Hepatocyte (in vitro differentiated cells): ENCODE results near the gene SMIM44. TPM values are rescaled to one million over a fixed set of nuclear protein-coding genes. Genes with fewer than 3 reads are reported as not detected.

Experiments used
- DNase-seq: peaks from one replicate; pipeline ENCODE4 v3.0.0-alpha.2; 2016; ENCODE audit warnings: low spot score
- H2AFZ ChIP-seq: fragments of 200-600 bp; sonication (generic); 2 replicates; pipeline ENCODE4 v1.6.0; 2016; ENCODE audit warnings: antibody characterized with exemption, mild to moderate bottlenecking
- H3K27ac ChIP-seq: fragments of 200-600 bp; sonication (generic); 2 replicates; pipeline ENCODE4 v1.5.1; 2016; ENCODE audit warnings: mild to moderate bottlenecking
- H3K27me3 ChIP-seq: fragments of 200-600 bp; sonication (generic); 2 replicates; pipeline ENCODE4 v1.6.1; 2016
- H3K36me3 ChIP-seq: fragments of 200-600 bp; sonication (generic); replicated peaks from 2 replicates; pipeline ENCODE4 v1.5.1; 2016; ENCODE audit warnings: low read depth; ENCODE audit not compliant: insufficient read depth
- H3K4me1 ChIP-seq: fragments of 200-600 bp; sonication (generic); 2 replicates; pipeline ENCODE4 v1.5.1; 2016; ENCODE audit warnings: mild to moderate bottlenecking, moderate library complexity; ENCODE audit not compliant: insufficient read depth
- H3K4me2 ChIP-seq: fragments of 200-600 bp; sonication (generic); 2 replicates; pipeline ENCODE4 v1.6.0; 2016
- H3K4me3 ChIP-seq: fragments of 200-600 bp; sonication (generic); 2 replicates; pipeline ENCODE4 v1.5.1; 2016; ENCODE audit warnings: mild to moderate bottlenecking
- H3K79me2 ChIP-seq: fragments of 200-600 bp; sonication (generic); 2 replicates; pipeline ENCODE4 v1.6.0; 2017; ENCODE audit warnings: mild to moderate bottlenecking
- H3K9me2 ChIP-seq: fragments of 200-600 bp; sonication (generic); replicated peaks from 2 replicates; pipeline ENCODE4 v1.6.0; 2017; ENCODE audit warnings: mild to moderate bottlenecking; ENCODE audit not compliant: insufficient read depth
- H3K9me3 ChIP-seq: fragments of 200-600 bp; sonication (generic); 2 replicates; pipeline ENCODE4 v1.5.1; 2016; ENCODE audit warnings: low read depth, mild to moderate bottlenecking
- H4K20me1 ChIP-seq: fragments of 200-600 bp; sonication (generic); 2 replicates; pipeline ENCODE4 v1.6.0; 2016; ENCODE audit warnings: mild to moderate bottlenecking; ENCODE audit not compliant: insufficient read depth, poor library complexity, severe bottlenecking
- CTCF ChIP-seq: fragments of 200-600 bp; sonication (generic); IDR thresholded peaks from 2 replicates; pipeline ENCODE4 v1.5.1; 2016; ENCODE audit warnings: antibody characterized with exemption, mild to moderate bottlenecking; ENCODE audit not compliant: poor library complexity
- EZH2 ChIP-seq: fragments of 200-600 bp; sonication (generic); IDR thresholded peaks from 2 replicates; pipeline ENCODE4 v1.6.1; 2016; ENCODE audit warnings: antibody characterized with exemption, mild to moderate bottlenecking, borderline replicate concordance
- EZH2phosphoT487 ChIP-seq: fragments of 200-600 bp; sonication (generic); IDR thresholded peaks from one replicate; pipeline ENCODE4 v1.6.1; 2018; ENCODE audit warnings: antibody characterized with exemption, mild to moderate bottlenecking, low read depth, moderate library complexity; ENCODE audit not compliant: unreplicated experiment, severe bottlenecking
- WGBS: methylation state at CpG from one replicate; pipeline ENCODE4 v1.1.6; 2016; ENCODE audit warnings: low lambda C conversion rate; ENCODE audit errors: missing lambda C conversion rate; 5-methylcytosine and 5-hydroxymethylcytosine counted together
- polyA plus RNA-seq: library from polyadenylated mRNA; unstranded; fragments of >200 nt; fragmentation: Nextera tagmentation; extraction: Ambion mirVana; gene quantifications from 2 replicates; pipeline ENCODE4 v1.2.1, GENCODE V29; 2016
- total RNA-seq: library from RNA; depleted of rRNA; stranded (reverse); fragments of >200 nt; gene quantifications from 2 replicates; pipeline ENCODE4 v1.2.3, GENCODE V29; 2014

Gene SMIM44
- total and polyA plus RNA-seq, 2 experiments from 2014 or later: not detected

GRCh38 chr19:3491396-3492119 lies 8.3 kb upstream of the SMIM44 start:
- Histone ChIP-seq H3K9me3 (no peaks in the 10 kb centered on the region), H3K36me3 (no peaks in the 10 kb centered on the region), H3K4me1 (no peaks in the 10 kb centered on the region), H3K79me2 (no peaks in the 10 kb centered on the region), H3K4me3 (no peak overlapping the region), H4K20me1 (no peaks in the 10 kb centered on the region), H3K4me2 (no peak overlapping the region), H3K27ac (no peak overlapping the region), H3K9me2 (no peaks in the 10 kb centered on the region), H3K27me3 (no peaks in the 10 kb centered on the region), H2AFZ (no peak overlapping the region)
- no peak for DNase-seq
- 98% methylated on average over 46 of the region's 55 CpGs for WGBS
- TF ChIP-seq EZH2phosphoT487 (no peak), CTCF (no peak), EZH2 (no peak)

- 93% methylated on average over 37 of the region's 49 CpGs for WGBS
- Histone ChIP-seq H3K79me2 (no peaks in the 10 kb centered on the region), H2AFZ (no peak overlapping the region), H3K27ac (no peak overlapping the region), H3K9me3 (no peaks in the 10 kb centered on the region), H3K9me2 (no peaks in the 10 kb centered on the region), H4K20me1 (no peaks in the 10 kb centered on the region), H3K4me2 (no peak overlapping the region), H3K36me3 (no peaks in the 10 kb centered on the region), H3K4me1 (no peaks in the 10 kb centered on the region), H3K27me3 (no peaks in the 10 kb centered on the region), H3K4me3 (no peak overlapping the region)
- TF ChIP-seq CTCF: no peak
- no peak for TF ChIP-seq EZH2
- TF ChIP-seq EZH2phosphoT487: no peak
- DNase-seq: no peak
Observed at GRCh38 chr19:3482507-3483225, 575 bp downstream of the SMIM44 start.

GRCh38 chr19:3481241-3482090 lies 1.8 kb downstream of the SMIM44 start:
- Histone ChIP-seq H3K27me3 (no peaks in the 10 kb centered on the region), H4K20me1 (no peaks in the 10 kb centered on the region), H3K9me3 (no peaks in the 10 kb centered on the region), H3K36me3 (no peaks in the 10 kb centered on the region), H3K9me2 (no peaks in the 10 kb centered on the region), H3K79me2 (no peaks in the 10 kb centered on the region), H3K4me1 (no peaks in the 10 kb centered on the region), H3K4me3 (no peak overlapping the region), H3K27ac (peak overlapping the region; percentile 76), H3K4me2 (no peak overlapping the region), H2AFZ (no peak overlapping the region)
- WGBS: 59% methylated on average over 38 of the region's 38 CpGs
- TF ChIP-seq EZH2 (no peak), EZH2phosphoT487 (no peak), CTCF (no peak)
- DNase-seq: peak; percentile 84
